K562 (cell line): Measurements from ENCODE around the gene ZNF521. TPM values are rescaled to one million over a fixed set of nuclear protein-coding genes. Genes with fewer than 3 reads are reported as not detected.

ENCODE experiments used
- EWSR1 ChIP-seq: fragments of 450-650 bp; IDR thresholded peaks from 2 replicates; pipeline ENCODE4 v1.6.1; 2018; ENCODE audit warnings: borderline replicate concordance, mild to moderate bottlenecking, low read depth, moderate library complexity; ENCODE audit not compliant: partially characterized antibody
- HMGN3 ChIP-seq: IDR thresholded peaks from 2 replicates; pipeline ENCODE4 v1.6.1; 2011; ENCODE audit warnings: borderline replicate concordance, low read depth, mild to moderate bottlenecking, mixed read lengths, low read length; ENCODE audit not compliant: insufficient read length; ENCODE audit errors: extremely low read depth
- KDM5B ChIP-seq: fragments of 200-600 bp; sonication (generic); IDR thresholded peaks from 2 replicates; pipeline ENCODE4 v1.6.1; 2012; ENCODE audit warnings: low read depth, mild to moderate bottlenecking, moderate library complexity, low read length, control low read depth, inconsistent platforms; ENCODE audit not compliant: insufficient replicate concordance
- RBFOX2 ChIP-seq: fragments of 200-400 bp; formaldehyde crosslinking; IDR thresholded peaks from 2 replicates; pipeline ENCODE4 v1.6.1; 2017; ENCODE audit warnings: low read depth, mild to moderate bottlenecking, low read length, moderate library complexity
- ZBED1 ChIP-seq: IDR thresholded peaks from 2 replicates; pipeline ENCODE4 v1.6.1; 2014
- ZNF75A ChIP-seq: fragments of 450-650 bp; formaldehyde crosslinking; IDR thresholded peaks from 2 replicates; pipeline ENCODE4 v1.4.0; 2020; ENCODE audit warnings: mild to moderate bottlenecking
- polyA plus RNA-seq, 8 experiments: library from polyadenylated mRNA; depleted of rRNA in 4 of 8; stranded (reverse) in 5 of 8; unstranded in 3 of 8; fragments of >200 nt; fragmentation: Nextera tagmentation in 2 of 8; fragmentation: Illumina TruSeq in 1 of 8; extraction: Ambion mirVana in 2 of 8; extraction: Trizol in 1 of 8; gene quantifications; 2 replicates each; pipeline versions ENCODE4 v1.2.1 to v1.2.3, GENCODE V29; 2011 to 2014; ENCODE audit warnings: inconsistent platforms in 1 of 8, missing spikeins in 1 of 8
- total RNA-seq, 7 experiments: library from RNA; depleted of rRNA in 6 of 7; stranded (reverse); fragments of >200 nt in 6 of 7; fragmentation: Illumina TruSeq in 2 of 7; extraction: Trizol in 2 of 7; gene quantifications; 2 replicates each; pipeline versions ENCODE4 v1.2.1 to v1.2.3, GENCODE V29; 2011 to 2021; ENCODE audit warnings: low replicate concordance in 1 of 7
- TF ChIP-seq, protein P1 (sequence below): fragments of 250-450 bp; sonication (Bioruptor Pico); IDR thresholded peaks from 2 replicates; pipeline ENCODE4 v1.8.0; 2022; ENCODE audit warnings: moderate library complexity, mild to moderate bottlenecking, inconsistent platforms
- TF ChIP-seq, protein P2 (sequence below), 2 experiments: IDR thresholded peaks in 1 of 2; conservative IDR thresholded peaks in 1 of 2; 2 replicates each; pipeline ENCODE4 v1.6.1; 2016; ENCODE audit warnings: low read depth in 2 of 2, mild to moderate bottlenecking in 1 of 2, missing compliant biosample characterization in 1 of 2, missing genetic modification characterization in 1 of 2, moderate library complexity in 1 of 2
- TF ChIP-seq, protein P3 (sequence below): fragments of 250-450 bp; sonication (Bioruptor Pico); IDR thresholded peaks from 2 replicates; pipeline ENCODE4 v1.5.0; 2020; ENCODE audit warnings: mild to moderate bottlenecking, borderline replicate concordance
- TF ChIP-seq, protein P4 (sequence below): fragments of 450-650 bp; conservative IDR thresholded peaks from 2 replicates; pipeline ENCODE4 v1.6.1; 2016; ENCODE audit warnings: missing genetic modification characterization, low read depth, mild to moderate bottlenecking, control low read depth, missing compliant biosample characterization
- TF ChIP-seq, protein P5 (sequence below): fragments of 450-650 bp; formaldehyde crosslinking; IDR thresholded peaks from 2 replicates; pipeline ENCODE4 v1.4.0; 2020; ENCODE audit warnings: mild to moderate bottlenecking, mixed read lengths
- TF ChIP-seq, protein P6 (sequence below): fragments of 450-650 bp; formaldehyde crosslinking; IDR thresholded peaks from 2 replicates; pipeline ENCODE4 v1.4.0; 2022; ENCODE audit warnings: missing genetic modification characterization

Gene ZNF521
- total and polyA plus RNA-seq, 9 of the 15 experiments (the other 6 are each of a cell fraction or from before 2014, with no cell fraction given): 1.2 to 5.8 (median 1.6) TPM

DNA sequence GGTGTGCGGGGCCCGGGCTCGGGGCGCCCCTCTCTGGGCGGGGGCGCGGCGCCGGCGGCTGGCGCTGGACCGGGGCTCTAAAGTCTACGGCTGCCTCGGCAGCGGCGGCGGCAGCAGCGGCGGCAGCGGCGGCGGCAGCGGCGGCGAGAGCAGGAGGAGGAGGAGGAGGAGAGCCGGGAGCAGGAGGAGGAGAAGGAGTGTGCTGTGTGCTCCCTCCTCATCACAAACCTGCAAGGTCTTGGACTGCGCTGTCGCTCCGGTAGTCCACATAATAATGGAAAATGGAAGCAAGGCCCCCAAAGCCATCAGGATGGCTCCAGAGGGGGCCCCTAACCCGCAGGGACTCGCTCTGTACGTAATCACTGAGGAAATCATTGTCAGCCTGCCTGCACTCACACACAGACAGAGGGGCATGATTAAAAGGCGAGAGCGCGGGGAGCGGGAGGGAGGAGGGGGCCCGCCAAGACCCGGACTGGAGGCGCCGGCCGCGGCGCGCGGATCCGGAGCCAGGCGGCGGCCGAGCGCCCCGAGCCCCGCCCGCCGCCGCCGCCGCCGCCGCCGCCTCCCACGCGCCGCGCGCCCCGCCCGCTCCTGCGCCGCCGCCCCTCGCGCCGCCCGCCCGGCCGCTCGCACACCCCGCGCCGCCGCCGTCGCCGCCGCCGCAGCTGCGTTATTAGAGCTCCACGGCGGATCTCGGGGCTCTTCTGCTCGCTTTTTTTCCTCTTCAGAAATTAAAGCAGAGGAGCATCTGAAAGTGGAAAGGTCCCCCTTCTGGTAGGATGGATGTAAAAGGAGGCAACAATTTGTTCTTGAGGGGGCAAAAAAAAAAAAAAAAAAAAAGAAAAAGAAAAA lies at the start of gene ZNF521 (continued):
- TF ChIP-seq, protein P1, sequence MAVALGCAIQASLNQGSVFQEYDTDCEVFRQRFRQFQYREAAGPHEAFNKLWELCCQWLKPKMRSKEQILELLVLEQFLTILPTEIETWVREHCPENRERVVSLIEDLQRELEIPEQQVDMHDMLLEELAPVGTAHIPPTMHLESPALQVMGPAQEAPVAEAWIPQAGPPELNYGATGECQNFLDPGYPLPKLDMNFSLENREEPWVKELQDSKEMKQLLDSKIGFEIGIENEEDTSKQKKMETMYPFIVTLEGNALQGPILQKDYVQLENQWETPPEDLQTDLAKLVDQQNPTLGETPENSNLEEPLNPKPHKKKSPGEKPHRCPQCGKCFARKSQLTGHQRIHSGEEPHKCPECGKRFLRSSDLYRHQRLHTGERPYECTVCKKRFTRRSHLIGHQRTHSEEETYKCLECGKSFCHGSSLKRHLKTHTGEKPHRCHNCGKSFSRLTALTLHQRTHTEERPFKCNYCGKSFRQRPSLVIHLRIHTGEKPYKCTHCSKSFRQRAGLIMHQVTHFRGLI (CRISPR knock-in tag): no peak
- TF ChIP-seq, protein P2, sequence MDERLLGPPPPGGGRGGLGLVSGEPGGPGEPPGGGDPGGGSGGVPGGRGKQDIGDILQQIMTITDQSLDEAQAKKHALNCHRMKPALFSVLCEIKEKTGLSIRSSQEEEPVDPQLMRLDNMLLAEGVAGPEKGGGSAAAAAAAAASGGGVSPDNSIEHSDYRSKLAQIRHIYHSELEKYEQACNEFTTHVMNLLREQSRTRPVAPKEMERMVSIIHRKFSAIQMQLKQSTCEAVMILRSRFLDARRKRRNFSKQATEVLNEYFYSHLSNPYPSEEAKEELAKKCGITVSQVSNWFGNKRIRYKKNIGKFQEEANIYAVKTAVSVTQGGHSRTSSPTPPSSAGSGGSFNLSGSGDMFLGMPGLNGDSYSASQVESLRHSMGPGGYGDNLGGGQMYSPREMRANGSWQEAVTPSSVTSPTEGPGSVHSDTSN (CRISPR knock-in tag; IDR thresholded peaks at IDR 0.05; ENCODE audit: low read depth): no peak
- TF ChIP-seq, protein P2 (tag; conservative IDR thresholded peaks at IDR 0.05; ENCODE audit: low read depth): 0 out of 2 replicates have a peak, but pooled peaks have one; percentile 15
- TF ChIP-seq ZBED1 (no peak), HMGN3 (peak; percentile 14), EWSR1 (no peak), KDM5B (peak; percentile 30), ZNF75A (no peak), RBFOX2 (peak; percentile 53)
- TF ChIP-seq, protein P3, sequence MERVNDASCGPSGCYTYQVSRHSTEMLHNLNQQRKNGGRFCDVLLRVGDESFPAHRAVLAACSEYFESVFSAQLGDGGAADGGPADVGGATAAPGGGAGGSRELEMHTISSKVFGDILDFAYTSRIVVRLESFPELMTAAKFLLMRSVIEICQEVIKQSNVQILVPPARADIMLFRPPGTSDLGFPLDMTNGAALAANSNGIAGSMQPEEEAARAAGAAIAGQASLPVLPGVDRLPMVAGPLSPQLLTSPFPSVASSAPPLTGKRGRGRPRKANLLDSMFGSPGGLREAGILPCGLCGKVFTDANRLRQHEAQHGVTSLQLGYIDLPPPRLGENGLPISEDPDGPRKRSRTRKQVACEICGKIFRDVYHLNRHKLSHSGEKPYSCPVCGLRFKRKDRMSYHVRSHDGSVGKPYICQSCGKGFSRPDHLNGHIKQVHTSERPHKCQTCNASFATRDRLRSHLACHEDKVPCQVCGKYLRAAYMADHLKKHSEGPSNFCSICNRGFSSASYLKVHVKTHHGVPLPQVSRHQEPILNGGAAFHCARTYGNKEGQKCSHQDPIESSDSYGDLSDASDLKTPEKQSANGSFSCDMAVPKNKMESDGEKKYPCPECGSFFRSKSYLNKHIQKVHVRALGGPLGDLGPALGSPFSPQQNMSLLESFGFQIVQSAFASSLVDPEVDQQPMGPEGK: no peak
- TF ChIP-seq, protein P4, sequence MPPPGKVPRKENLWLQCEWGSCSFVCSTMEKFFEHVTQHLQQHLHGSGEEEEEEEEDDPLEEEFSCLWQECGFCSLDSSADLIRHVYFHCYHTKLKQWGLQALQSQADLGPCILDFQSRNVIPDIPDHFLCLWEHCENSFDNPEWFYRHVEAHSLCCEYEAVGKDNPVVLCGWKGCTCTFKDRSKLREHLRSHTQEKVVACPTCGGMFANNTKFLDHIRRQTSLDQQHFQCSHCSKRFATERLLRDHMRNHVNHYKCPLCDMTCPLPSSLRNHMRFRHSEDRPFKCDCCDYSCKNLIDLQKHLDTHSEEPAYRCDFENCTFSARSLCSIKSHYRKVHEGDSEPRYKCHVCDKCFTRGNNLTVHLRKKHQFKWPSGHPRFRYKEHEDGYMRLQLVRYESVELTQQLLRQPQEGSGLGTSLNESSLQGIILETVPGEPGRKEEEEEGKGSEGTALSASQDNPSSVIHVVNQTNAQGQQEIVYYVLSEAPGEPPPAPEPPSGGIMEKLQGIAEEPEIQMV (tag): no peak
- TF ChIP-seq, protein P5, sequence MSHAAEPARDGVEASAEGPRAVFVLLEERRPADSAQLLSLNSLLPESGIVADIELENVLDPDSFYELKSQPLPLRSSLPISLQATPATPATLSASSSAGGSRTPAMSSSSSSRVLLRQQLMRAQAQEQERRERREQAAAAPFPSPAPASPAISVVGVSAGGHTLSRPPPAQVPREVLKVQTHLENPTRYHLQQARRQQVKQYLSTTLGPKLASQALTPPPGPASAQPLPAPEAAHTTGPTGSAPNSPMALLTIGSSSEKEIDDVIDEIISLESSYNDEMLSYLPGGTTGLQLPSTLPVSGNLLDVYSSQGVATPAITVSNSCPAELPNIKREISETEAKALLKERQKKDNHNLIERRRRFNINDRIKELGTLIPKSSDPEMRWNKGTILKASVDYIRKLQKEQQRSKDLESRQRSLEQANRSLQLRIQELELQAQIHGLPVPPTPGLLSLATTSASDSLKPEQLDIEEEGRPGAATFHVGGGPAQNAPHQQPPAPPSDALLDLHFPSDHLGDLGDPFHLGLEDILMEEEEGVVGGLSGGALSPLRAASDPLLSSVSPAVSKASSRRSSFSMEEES (CRISPR knock-in tag): no peak
- TF ChIP-seq, protein P6, sequence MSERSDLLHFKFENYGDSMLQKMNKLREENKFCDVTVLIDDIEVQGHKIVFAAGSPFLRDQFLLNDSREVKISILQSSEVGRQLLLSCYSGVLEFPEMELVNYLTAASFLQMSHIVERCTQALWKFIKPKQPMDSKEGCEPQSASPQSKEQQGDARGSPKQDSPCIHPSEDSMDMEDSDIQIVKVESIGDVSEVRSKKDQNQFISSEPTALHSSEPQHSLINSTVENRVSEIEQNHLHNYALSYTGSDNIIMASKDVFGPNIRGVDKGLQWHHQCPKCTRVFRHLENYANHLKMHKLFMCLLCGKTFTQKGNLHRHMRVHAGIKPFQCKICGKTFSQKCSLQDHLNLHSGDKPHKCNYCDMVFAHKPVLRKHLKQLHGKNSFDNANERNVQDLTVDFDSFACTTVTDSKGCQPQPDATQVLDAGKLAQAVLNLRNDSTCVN: no peak
